22Rv1 (cell line): ENCODE measurements around the gene LRRC1.

ENCODE experiments used
- H3K27ac ChIP-seq: fragments of 450-650 bp; 2 replicates; pipeline ENCODE4 v1.5.1; 2017
- CTCF ChIP-seq: fragments of 450-650 bp; IDR thresholded peaks from 2 replicates; pipeline ENCODE4 v1.5.1; 2017; ENCODE audit warnings: mild to moderate bottlenecking
- ZFX ChIP-seq: fragments of 450-650 bp; IDR thresholded peaks from 2 replicates; pipeline ENCODE4 v1.6.1; 2017; ENCODE audit warnings: antibody characterized with exemption, borderline replicate concordance

The LRRC1 gene

GRCh38 chr6:53903357-53903756, 108.6 kb downstream of the LRRC1 start:
- TF ChIP-seq CTCF (no peak), ZFX (no peak)
- no peak overlapping the region for H3K27ac ChIP-seq

- H3K27ac ChIP-seq: no peak overlapping the region
- TF ChIP-seq CTCF (no peak), ZFX (no peak)
These were observed 111.3 kb downstream of the LRRC1 start for GRCh38 chr6:53906103-53906502.

- H3K27ac ChIP-seq: no peak overlapping the region
- TF ChIP-seq ZFX (no peak), CTCF (no peak)
These were observed 112.0 kb downstream of the LRRC1 start for GRCh38 chr6:53906842-53907241.

- no peak overlapping the region for H3K27ac ChIP-seq
- TF ChIP-seq CTCF (no peak), ZFX (no peak)
These were observed 116.0 kb downstream of the LRRC1 start for GRCh38 chr6:53910834-53911233.

GRCh38 chr6:53912661-53913060, 117.9 kb downstream of the LRRC1 start:
- no peak overlapping the region for H3K27ac ChIP-seq
- TF ChIP-seq CTCF (no peak), ZFX (no peak)

GRCh38 chr6:53913286-53913685, 118.5 kb downstream of the LRRC1 start:
- H3K27ac ChIP-seq: no peak overlapping the region
- TF ChIP-seq ZFX (no peak), CTCF (no peak)

GRCh38 chr6:53915026-53915691, 120.4 kb downstream of the LRRC1 start:
- no peak overlapping the region for H3K27ac ChIP-seq
- TF ChIP-seq ZFX (no peak), CTCF (no peak)
